Brain microvascular endothelial cell (primary cell): Measurements from ENCODE around the gene PLA2G4A.

Experiments
- DNase-seq: peaks from one replicate; pipeline ENCODE4 v3.0.0-alpha.2; 2020
- H3K27ac ChIP-seq: fragments of 250-450 bp; sonication (Bioruptor Pico); 2 replicates; pipeline ENCODE4 v1.5.1; 2020; ENCODE audit warnings: mild to moderate bottlenecking, moderate library complexity
- H3K27me3 ChIP-seq: fragments of 250-450 bp; sonication (Bioruptor Pico); replicated peaks from 2 replicates; pipeline ENCODE4 v1.5.1; 2020; ENCODE audit warnings: mild to moderate bottlenecking
- H3K36me3 ChIP-seq: fragments of 250-450 bp; sonication (Bioruptor Pico); replicated peaks from 2 replicates; pipeline ENCODE4 v1.5.1; 2020; ENCODE audit warnings: mild to moderate bottlenecking
- H3K4me3 ChIP-seq: 2 replicates; pipeline ENCODE4 v1.5.1; 2011; ENCODE audit warnings: low read depth, mild to moderate bottlenecking, control low read depth, low read length, moderate library complexity
- in situ Hi-C: cut with HindIII; loops from 2 replicates; pipeline ENCODE4 v1.10.0; 2017; ENCODE audit warnings: low sequenced_read_pairs, low pct_ligation_motif_present
- TF ChIP-seq, protein P1 (sequence below): IDR thresholded peaks from 2 replicates; pipeline ENCODE4 v1.5.1; 2011; ENCODE audit warnings: low read depth, mild to moderate bottlenecking, moderate library complexity, low read length, control low read depth, inconsistent platforms; ENCODE audit errors: missing control alignments

PLA2G4A gene

DNA sequence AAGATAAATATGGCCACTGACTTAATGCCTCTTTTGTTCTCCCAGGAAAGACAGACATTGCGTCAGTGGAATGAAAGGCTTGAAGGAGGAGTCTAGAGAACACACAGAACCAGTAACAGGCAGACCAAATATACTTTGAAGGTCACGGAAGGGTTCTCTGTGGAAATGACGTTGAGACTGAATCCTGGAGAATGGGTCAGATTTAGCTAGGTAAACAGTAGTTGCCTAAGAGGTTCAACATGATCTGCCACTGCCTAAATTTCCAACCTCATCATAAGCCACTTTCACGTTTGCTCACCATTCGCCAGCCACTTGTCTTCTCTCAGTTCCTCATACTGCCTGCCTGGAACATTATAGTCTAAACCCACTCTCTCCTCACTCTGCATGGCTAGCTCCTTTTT lies 20.5 kb downstream of the PLA2G4A start:
- Histone ChIP-seq H3K4me3 (no peak overlapping the region), H3K36me3 (no peaks in the 10 kb centered on the region), H3K27me3 (no peaks in the 10 kb centered on the region), H3K27ac (no peak overlapping the region)
- in situ Hi-C loops = no loop called here
- DNase-seq = no peak
- TF ChIP-seq, protein P1, sequence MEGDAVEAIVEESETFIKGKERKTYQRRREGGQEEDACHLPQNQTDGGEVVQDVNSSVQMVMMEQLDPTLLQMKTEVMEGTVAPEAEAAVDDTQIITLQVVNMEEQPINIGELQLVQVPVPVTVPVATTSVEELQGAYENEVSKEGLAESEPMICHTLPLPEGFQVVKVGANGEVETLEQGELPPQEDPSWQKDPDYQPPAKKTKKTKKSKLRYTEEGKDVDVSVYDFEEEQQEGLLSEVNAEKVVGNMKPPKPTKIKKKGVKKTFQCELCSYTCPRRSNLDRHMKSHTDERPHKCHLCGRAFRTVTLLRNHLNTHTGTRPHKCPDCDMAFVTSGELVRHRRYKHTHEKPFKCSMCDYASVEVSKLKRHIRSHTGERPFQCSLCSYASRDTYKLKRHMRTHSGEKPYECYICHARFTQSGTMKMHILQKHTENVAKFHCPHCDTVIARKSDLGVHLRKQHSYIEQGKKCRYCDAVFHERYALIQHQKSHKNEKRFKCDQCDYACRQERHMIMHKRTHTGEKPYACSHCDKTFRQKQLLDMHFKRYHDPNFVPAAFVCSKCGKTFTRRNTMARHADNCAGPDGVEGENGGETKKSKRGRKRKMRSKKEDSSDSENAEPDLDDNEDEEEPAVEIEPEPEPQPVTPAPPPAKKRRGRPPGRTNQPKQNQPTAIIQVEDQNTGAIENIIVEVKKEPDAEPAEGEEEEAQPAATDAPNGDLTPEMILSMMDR = no peak

GRCh38 chr1:186849826-186850225 lies 21.1 kb downstream of the PLA2G4A start:
- Histone ChIP-seq H3K36me3 (no peaks in the 10 kb centered on the region), H3K4me3 (no peak overlapping the region), H3K27me3 (no peaks in the 10 kb centered on the region), H3K27ac (no peak overlapping the region)
- TF ChIP-seq, protein P1 = no peak
- DNase-seq = no peak
- in situ Hi-C loops = no loop called here

DNA sequence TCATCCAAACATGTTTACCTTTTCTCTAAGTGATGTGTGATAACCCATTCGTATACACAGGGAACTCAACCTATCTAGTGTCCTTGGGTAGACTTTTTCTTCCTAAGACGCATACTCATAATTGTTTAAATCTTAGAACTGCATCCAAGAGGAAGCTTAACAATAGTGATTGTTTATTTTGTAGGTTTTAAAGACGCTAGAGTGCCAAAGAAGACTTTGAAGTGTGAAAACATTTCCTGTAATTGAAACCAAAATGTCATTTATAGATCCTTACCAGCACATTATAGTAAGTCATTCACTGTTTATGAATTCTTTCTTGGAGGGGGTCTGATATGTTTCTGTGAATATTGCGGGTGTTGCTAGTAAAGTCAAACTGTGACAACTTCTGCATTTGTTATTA lies 25.4 kb downstream of the PLA2G4A start:
- in situ Hi-C loops = no loop called here
- H3K36me3 ChIP-seq = no peaks in the 10 kb centered on the region
- no peak for DNase-seq
- H3K27ac ChIP-seq = no peak overlapping the region
- no peaks in the 10 kb centered on the region for H3K27me3 ChIP-seq
- TF ChIP-seq, protein P1 = no peak
- no peak overlapping the region for H3K4me3 ChIP-seq

DNA sequence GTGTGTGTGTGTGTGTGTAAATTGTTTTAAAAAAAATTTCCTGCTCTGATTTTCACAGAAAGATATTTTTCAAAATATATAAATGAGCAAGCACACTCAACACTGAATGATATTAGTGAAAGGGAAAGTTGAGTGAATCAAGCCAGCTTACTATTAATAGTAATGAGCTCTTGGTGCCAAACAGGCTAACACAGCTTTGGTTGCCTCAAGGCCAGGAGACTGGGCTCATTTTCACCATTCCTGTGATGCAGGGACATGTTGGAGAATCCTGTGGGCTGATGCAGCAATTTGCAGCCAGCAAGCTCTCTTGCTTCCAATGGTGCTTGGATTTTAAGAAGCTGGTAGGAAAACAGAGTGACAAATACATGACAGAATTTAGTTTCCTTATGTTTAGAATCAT lies 30.2 kb downstream of the PLA2G4A start:
- in situ Hi-C loops = no loop called here
- Histone ChIP-seq H3K4me3 (no peak overlapping the region), H3K36me3 (no peaks in the 10 kb centered on the region), H3K27ac (no peak overlapping the region), H3K27me3 (no peaks in the 10 kb centered on the region)
- TF ChIP-seq, protein P1 = no peak
- DNase-seq = no peak

DNA sequence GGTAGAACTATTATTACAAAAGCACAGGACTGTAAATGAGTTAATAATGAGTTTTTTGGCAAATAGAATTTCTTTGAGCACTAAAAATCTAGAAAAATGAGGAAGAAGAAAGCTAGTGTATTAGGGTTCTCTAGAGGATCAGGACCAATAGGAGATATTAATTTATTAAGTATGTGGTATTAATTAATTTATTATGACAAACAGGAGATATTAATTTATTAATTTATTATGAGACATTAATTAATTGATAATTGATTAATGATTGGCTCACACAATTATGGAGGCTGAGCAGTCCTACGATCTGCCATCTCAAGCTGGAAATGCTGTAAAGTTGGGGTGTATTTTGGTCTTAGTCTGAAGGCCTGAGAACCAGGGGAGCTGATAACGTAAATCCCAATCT lies 31.2 kb downstream of the PLA2G4A start:
- Histone ChIP-seq H3K27me3 (no peaks in the 10 kb centered on the region), H3K27ac (no peak overlapping the region), H3K4me3 (no peak overlapping the region), H3K36me3 (no peaks in the 10 kb centered on the region)
- TF ChIP-seq, protein P1 = no peak
- DNase-seq = no peak
- in situ Hi-C loops = no loop called here

- H3K27ac ChIP-seq = no peak overlapping the region
- DNase-seq = no peak
- no peaks in the 10 kb centered on the region for H3K27me3 ChIP-seq
- in situ Hi-C loops = no loop called here
- TF ChIP-seq, protein P1 = no peak
- no peak overlapping the region for H3K4me3 ChIP-seq
- H3K36me3 ChIP-seq = no peaks in the 10 kb centered on the region
Measured at GRCh38 chr1:186864296-186864695, 35.5 kb downstream of the PLA2G4A start.
